ENCODE results near the gene CAMTA1.
"Not testable (repeated sequence)": the region's sequence is repeated elsewhere in the genome, so short reads cannot be mapped to it uniquely, and the experiment has no call there.

Gene CAMTA1

GRCh38 chr1:6785318-6785727, at the start of gene CAMTA1:
Gene CAMTA1 (plus strand): TSS chr1:6785454. CDS start chr1:6785531, 77 bp downstream.
- no peak for DNase-seq (ENCODE audit: low read depth in 1 of 2, low spot score in 1 of 2)

GRCh38 chr1:6738987-6739676, 46.1 kb upstream of the CAMTA1 start:
- DNase-seq (ENCODE audit: low read depth in 1 of 2, low spot score in 1 of 2): no peak

GRCh38 chr1:6742676-6743188, 42.5 kb upstream of the CAMTA1 start:
- DNase-seq (ENCODE audit: low read depth in 1 of 2, low spot score in 1 of 2): not testable (repeated sequence)

- DNase-seq (ENCODE audit: low read depth in 1 of 2, low spot score in 1 of 2): no peak
Observed at GRCh38 chr1:6743189-6744101, 41.8 kb upstream of the CAMTA1 start.

- no peak for DNase-seq (ENCODE audit: low read depth in 1 of 2, low spot score in 1 of 2)
Observed at GRCh38 chr1:6745073-6745472, 40.2 kb upstream of the CAMTA1 start.

GRCh38 chr1:6747674-6748073, 37.6 kb upstream of the CAMTA1 start:
- no peak for DNase-seq (ENCODE audit: low read depth in 1 of 2, low spot score in 1 of 2)

GRCh38 chr1:6750490-6750889, 34.8 kb upstream of the CAMTA1 start:
- no peak for DNase-seq (ENCODE audit: low read depth in 1 of 2, low spot score in 1 of 2)

- no peak for DNase-seq (ENCODE audit: low read depth in 1 of 2, low spot score in 1 of 2)
Observed at GRCh38 chr1:6753320-6754140, 31.7 kb upstream of the CAMTA1 start.

GRCh38 chr1:6756457-6756856, 28.8 kb upstream of the CAMTA1 start:
- no peak for DNase-seq (ENCODE audit: low read depth in 1 of 2, low spot score in 1 of 2)

- no peak for DNase-seq (ENCODE audit: low read depth in 1 of 2, low spot score in 1 of 2)
Observed at GRCh38 chr1:6757719-6758435, 27.4 kb upstream of the CAMTA1 start.

GRCh38 chr1:6761196-6761737, 24.0 kb upstream of the CAMTA1 start:
- no peak for DNase-seq (ENCODE audit: low read depth in 1 of 2, low spot score in 1 of 2)

GRCh38 chr1:6762060-6762459, 23.2 kb upstream of the CAMTA1 start:
- no peak for DNase-seq (ENCODE audit: low read depth in 1 of 2, low spot score in 1 of 2)

- DNase-seq (ENCODE audit: low read depth in 1 of 2, low spot score in 1 of 2): no peak
Observed at GRCh38 chr1:6770751-6771440, 14.4 kb upstream of the CAMTA1 start.

- no peak for DNase-seq (ENCODE audit: low read depth in 1 of 2, low spot score in 1 of 2)
Observed at GRCh38 chr1:6771441-6771769, 13.8 kb upstream of the CAMTA1 start.

GRCh38 chr1:6774381-6774780, 10.9 kb upstream of the CAMTA1 start:
- DNase-seq (ENCODE audit: low read depth in 1 of 2, low spot score in 1 of 2): no peak

- no peak for DNase-seq (ENCODE audit: low read depth in 1 of 2, low spot score in 1 of 2)
Observed at GRCh38 chr1:6775261-6776043, 9.8 kb upstream of the CAMTA1 start.

- DNase-seq (ENCODE audit: low read depth in 1 of 2, low spot score in 1 of 2): no peak
Observed at GRCh38 chr1:6776389-6776788, 8.9 kb upstream of the CAMTA1 start.

- no peak for DNase-seq (ENCODE audit: low read depth in 1 of 2, low spot score in 1 of 2)
Observed at GRCh38 chr1:6776895-6777294, 8.4 kb upstream of the CAMTA1 start.

- DNase-seq (ENCODE audit: low read depth in 1 of 2, low spot score in 1 of 2): no peak
Observed at GRCh38 chr1:6777813-6778212, 7.4 kb upstream of the CAMTA1 start.

All from activated CD4-positive, alpha-beta T cell treated with anti-CD3 and anti-CD28 coated beads, Interleukin-2, amount 50 U/mL, for 24 hours (primary cell).